Measurements from ENCODE around the gene L3MBTL2.
"Not testable (repeated sequence)": the region's sequence is repeated elsewhere in the genome, so short reads cannot be mapped to it uniquely, and the experiment has no call there.

Gene L3MBTL2

GRCh38 chr22:41204992-41205900 lies at the start of gene L3MBTL2:
TSS of gene L3MBTL2 (plus strand) at chr22:41205312. CDS start at chr22:41205363, 51 bp downstream.
- H3K36me3 ChIP-seq (ENCODE audit: insufficient read depth, low read length): peaks cover 7% of the 10 kb centered on the region
- peak within 1 kb of the TSS; percentile 31 for H2AFZ ChIP-seq (ENCODE audit: low read depth, low read length)
- no peaks in the 10 kb centered on the region for H3K27me3 ChIP-seq (ENCODE audit: insufficient read depth, low read length)
- peak within 1 kb of the TSS; percentile 88 for H3K4me3 ChIP-seq (ENCODE audit: low read length)
- H3K9me3 ChIP-seq (ENCODE audit: low read length): no peaks in the 10 kb centered on the region
- H3K4me1 ChIP-seq (ENCODE audit: insufficient read depth, low read length): peaks cover 9% of the 10 kb centered on the region

- Histone ChIP-seq H3K27me3 (ENCODE audit: insufficient read depth, low read length) (no peaks in the 10 kb centered on the region), H2AFZ (ENCODE audit: low read depth, low read length) (no peak overlapping the region), H3K9me3 (ENCODE audit: low read length) (no peaks in the 10 kb centered on the region), H3K36me3 (ENCODE audit: insufficient read depth, low read length) (peaks cover 96% of the 10 kb centered on the region), H3K4me3 (ENCODE audit: low read length) (no peak overlapping the region), H3K4me1 (ENCODE audit: insufficient read depth, low read length) (no peaks in the 10 kb centered on the region)
Measured at GRCh38 chr22:41157083-41157482, 48.0 kb upstream of the L3MBTL2 start.

DNA sequence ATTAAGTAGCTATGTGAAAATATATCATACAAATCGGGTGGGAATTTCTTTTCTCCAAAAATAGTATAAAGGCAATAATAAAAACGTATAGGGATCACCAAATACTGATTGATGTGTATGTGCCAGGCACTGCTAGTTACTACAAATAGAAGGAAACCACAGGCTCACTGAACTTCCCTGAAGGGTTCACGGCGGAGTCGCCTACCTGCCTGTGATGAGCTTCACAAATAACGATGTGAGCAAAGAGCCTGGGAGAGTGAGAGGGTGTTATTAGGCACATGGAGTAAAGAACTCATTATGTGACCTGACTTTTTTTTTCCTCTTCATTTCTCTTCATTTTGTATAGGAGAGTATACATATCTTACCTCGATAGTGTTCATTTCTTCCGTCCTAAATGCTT lies 36.0 kb upstream of the L3MBTL2 start:
- Histone ChIP-seq H3K4me3 (ENCODE audit: low read length) (no peak overlapping the region), H3K9me3 (ENCODE audit: low read length) (no peaks in the 10 kb centered on the region), H3K27me3 (ENCODE audit: insufficient read depth, low read length) (no peaks in the 10 kb centered on the region), H3K4me1 (ENCODE audit: insufficient read depth, low read length) (no peaks in the 10 kb centered on the region), H3K36me3 (ENCODE audit: insufficient read depth, low read length) (peaks cover 86% of the 10 kb centered on the region), H2AFZ (ENCODE audit: low read depth, low read length) (no peak overlapping the region)

DNA sequence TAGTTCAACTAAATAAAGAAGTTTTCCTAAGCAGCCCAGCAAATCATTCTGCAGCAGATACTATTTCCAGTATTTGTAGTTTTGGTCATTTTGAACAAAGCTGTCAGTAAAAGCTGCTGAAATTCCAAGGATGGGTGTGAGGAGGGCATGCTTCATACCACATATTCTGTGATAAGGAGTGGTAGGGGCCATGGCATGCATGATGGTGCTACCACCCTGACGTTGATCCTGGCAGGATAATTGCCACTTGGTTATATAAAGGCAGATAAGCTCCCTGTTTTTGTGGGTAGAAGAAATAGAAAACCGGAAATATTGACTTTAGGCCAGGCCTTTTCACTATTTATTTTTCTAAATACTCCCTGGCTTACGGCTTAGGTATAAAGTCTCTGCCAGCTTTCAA lies 33.1 kb upstream of the L3MBTL2 start:
- no peaks in the 10 kb centered on the region for H3K4me1 ChIP-seq (ENCODE audit: insufficient read depth, low read length)
- no peaks in the 10 kb centered on the region for H3K9me3 ChIP-seq (ENCODE audit: low read length)
- H2AFZ ChIP-seq (ENCODE audit: low read depth, low read length): no peak overlapping the region
- peaks cover 84% of the 10 kb centered on the region for H3K36me3 ChIP-seq (ENCODE audit: insufficient read depth, low read length)
- H3K27me3 ChIP-seq (ENCODE audit: insufficient read depth, low read length): no peaks in the 10 kb centered on the region
- no peak overlapping the region for H3K4me3 ChIP-seq (ENCODE audit: low read length)

DNA sequence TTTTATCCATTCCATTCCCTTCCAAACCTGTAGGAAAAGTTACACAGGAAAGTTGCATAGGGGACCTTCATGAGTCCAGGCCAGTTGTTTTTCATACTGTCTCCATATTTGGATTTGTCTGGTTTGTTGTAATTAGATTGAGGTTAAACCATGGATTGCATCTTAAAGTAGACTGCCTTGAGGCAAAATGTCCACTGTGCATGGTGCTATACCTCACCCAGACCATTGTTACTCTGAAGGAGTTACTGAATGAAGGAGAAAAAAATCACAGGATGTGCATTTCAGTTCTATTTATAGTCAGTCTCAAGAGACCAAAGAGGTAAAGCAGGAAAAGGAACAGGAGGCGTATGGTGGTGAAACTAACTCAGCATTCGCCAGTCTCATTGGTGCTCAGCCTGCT lies 29.6 kb upstream of the L3MBTL2 start:
- H3K27me3 ChIP-seq (ENCODE audit: insufficient read depth, low read length): no peaks in the 10 kb centered on the region
- H3K36me3 ChIP-seq (ENCODE audit: insufficient read depth, low read length): peaks cover 83% of the 10 kb centered on the region
- no peak overlapping the region for H2AFZ ChIP-seq (ENCODE audit: low read depth, low read length)
- no peaks in the 10 kb centered on the region for H3K4me1 ChIP-seq (ENCODE audit: insufficient read depth, low read length)
- H3K9me3 ChIP-seq (ENCODE audit: low read length): no peaks in the 10 kb centered on the region
- H3K4me3 ChIP-seq (ENCODE audit: low read length): no peak overlapping the region

DNA sequence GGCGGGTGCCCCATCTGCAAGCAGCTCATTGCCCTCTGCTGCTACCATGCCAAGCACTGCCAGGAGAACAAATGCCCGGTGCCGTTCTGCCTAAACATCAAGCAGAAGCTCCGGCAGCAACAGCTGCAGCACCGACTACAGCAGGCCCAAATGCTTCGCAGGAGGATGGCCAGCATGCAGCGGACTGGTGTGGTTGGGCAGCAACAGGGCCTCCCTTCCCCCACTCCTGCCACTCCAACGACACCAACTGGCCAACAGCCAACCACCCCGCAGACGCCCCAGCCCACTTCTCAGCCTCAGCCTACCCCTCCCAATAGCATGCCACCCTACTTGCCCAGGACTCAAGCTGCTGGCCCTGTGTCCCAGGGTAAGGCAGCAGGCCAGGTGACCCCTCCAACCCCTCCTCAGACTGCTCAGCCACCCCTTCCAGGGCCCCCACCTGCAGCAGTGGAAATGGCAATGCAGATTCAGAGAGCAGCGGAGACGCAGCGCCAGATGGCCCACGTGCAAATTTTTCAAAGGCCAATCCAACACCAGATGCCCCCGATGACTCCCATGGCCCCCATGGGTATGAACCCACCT lies 28.0 kb upstream of the L3MBTL2 start:
- H3K27me3 ChIP-seq (ENCODE audit: insufficient read depth, low read length): no peaks in the 10 kb centered on the region
- H3K9me3 ChIP-seq (ENCODE audit: low read length): no peaks in the 10 kb centered on the region
- H2AFZ ChIP-seq (ENCODE audit: low read depth, low read length): no peak overlapping the region
- peaks cover 74% of the 10 kb centered on the region for H3K36me3 ChIP-seq (ENCODE audit: insufficient read depth, low read length)
- H3K4me3 ChIP-seq (ENCODE audit: low read length): no peak overlapping the region
- H3K4me1 ChIP-seq (ENCODE audit: insufficient read depth, low read length): no peaks in the 10 kb centered on the region

DNA sequence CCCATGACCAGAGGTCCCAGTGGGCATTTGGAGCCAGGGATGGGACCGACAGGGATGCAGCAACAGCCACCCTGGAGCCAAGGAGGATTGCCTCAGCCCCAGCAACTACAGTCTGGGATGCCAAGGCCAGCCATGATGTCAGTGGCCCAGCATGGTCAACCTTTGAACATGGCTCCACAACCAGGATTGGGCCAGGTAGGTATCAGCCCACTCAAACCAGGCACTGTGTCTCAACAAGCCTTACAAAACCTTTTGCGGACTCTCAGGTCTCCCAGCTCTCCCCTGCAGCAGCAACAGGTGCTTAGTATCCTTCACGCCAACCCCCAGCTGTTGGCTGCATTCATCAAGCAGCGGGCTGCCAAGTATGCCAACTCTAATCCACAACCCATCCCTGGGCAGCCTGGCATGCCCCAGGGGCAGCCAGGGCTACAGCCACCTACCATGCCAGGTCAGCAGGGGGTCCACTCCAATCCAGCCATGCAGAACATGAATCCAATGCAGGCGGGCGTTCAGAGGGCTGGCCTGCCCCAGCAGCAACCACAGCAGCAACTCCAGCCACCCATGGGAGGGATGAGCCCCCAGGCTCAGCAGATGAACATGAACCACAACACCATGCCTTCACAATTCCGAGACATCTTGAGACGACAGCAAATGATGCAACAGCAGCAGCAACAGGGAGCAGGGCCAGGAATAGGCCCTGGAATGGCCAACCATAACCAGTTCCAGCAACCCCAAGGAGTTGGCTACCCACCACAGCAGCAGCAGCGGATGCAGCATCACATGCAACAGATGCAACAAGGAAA lies 27.3 kb upstream of the L3MBTL2 start:
- no peaks in the 10 kb centered on the region for H3K4me1 ChIP-seq (ENCODE audit: insufficient read depth, low read length)
- no peak overlapping the region for H3K4me3 ChIP-seq (ENCODE audit: low read length)
- no peaks in the 10 kb centered on the region for H3K27me3 ChIP-seq (ENCODE audit: insufficient read depth, low read length)
- H2AFZ ChIP-seq (ENCODE audit: low read depth, low read length): no peak overlapping the region
- no peaks in the 10 kb centered on the region for H3K9me3 ChIP-seq (ENCODE audit: low read length)
- H3K36me3 ChIP-seq (ENCODE audit: insufficient read depth, low read length): peaks cover 67% of the 10 kb centered on the region

GRCh38 chr22:41178425-41178975 lies 26.6 kb upstream of the L3MBTL2 start:
- H3K36me3 ChIP-seq (ENCODE audit: insufficient read depth, low read length): peaks cover 60% of the 10 kb centered on the region
- H3K9me3 ChIP-seq (ENCODE audit: low read length): no peaks in the 10 kb centered on the region
- no peak overlapping the region for H3K4me3 ChIP-seq (ENCODE audit: low read length)
- H2AFZ ChIP-seq (ENCODE audit: low read depth, low read length): no peak overlapping the region
- H3K27me3 ChIP-seq (ENCODE audit: insufficient read depth, low read length): no peaks in the 10 kb centered on the region
- no peaks in the 10 kb centered on the region for H3K4me1 ChIP-seq (ENCODE audit: insufficient read depth, low read length)

- H3K27me3 ChIP-seq (ENCODE audit: insufficient read depth, low read length); H3K4me3 ChIP-seq (ENCODE audit: low read length); H3K4me1 ChIP-seq (ENCODE audit: insufficient read depth, low read length); H2AFZ ChIP-seq (ENCODE audit: low read depth, low read length); H3K9me3 ChIP-seq (ENCODE audit: low read length): not testable (repeated sequence)
- peaks cover 44% of the 10 kb centered on the region for H3K36me3 ChIP-seq (ENCODE audit: insufficient read depth, low read length)
Measured at GRCh38 chr22:41180362-41180761, 24.8 kb upstream of the L3MBTL2 start.

DNA sequence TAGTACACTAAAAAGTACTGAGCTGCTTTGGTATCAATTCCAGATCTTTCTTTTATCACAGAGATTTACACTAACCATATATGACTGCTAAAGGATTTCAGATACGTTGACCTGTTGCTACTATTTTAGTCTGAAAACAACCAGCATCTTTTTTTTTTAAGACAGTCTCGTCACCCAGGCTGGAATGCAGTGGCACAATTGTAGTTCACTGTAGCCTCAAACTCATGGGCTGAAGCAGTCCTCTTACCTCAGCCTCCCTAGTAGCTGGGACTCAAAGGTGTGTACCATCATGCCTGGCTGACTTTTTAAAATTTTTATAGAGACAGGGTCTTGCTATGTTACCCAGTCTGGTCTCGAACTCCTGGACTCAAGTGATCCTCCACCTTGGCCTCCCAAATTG lies 24.2 kb upstream of the L3MBTL2 start:
- H2AFZ ChIP-seq (ENCODE audit: low read depth, low read length): no peak overlapping the region
- H3K4me3 ChIP-seq (ENCODE audit: low read length): no peak overlapping the region
- H3K36me3 ChIP-seq (ENCODE audit: insufficient read depth, low read length): peaks cover 40% of the 10 kb centered on the region
- no peaks in the 10 kb centered on the region for H3K4me1 ChIP-seq (ENCODE audit: insufficient read depth, low read length)
- no peaks in the 10 kb centered on the region for H3K27me3 ChIP-seq (ENCODE audit: insufficient read depth, low read length)
- no peaks in the 10 kb centered on the region for H3K9me3 ChIP-seq (ENCODE audit: low read length)

- H3K27me3 ChIP-seq (ENCODE audit: insufficient read depth, low read length): no peaks in the 10 kb centered on the region
- no peak overlapping the region for H3K4me3 ChIP-seq (ENCODE audit: low read length)
- H3K9me3 ChIP-seq (ENCODE audit: low read length): no peaks in the 10 kb centered on the region
- H2AFZ ChIP-seq (ENCODE audit: low read depth, low read length): no peak overlapping the region
- no peaks in the 10 kb centered on the region for H3K4me1 ChIP-seq (ENCODE audit: insufficient read depth, low read length)
- H3K36me3 ChIP-seq (ENCODE audit: insufficient read depth, low read length): peaks cover 33% of the 10 kb centered on the region
Measured at GRCh38 chr22:41181349-41182241, 23.5 kb upstream of the L3MBTL2 start.

DNA sequence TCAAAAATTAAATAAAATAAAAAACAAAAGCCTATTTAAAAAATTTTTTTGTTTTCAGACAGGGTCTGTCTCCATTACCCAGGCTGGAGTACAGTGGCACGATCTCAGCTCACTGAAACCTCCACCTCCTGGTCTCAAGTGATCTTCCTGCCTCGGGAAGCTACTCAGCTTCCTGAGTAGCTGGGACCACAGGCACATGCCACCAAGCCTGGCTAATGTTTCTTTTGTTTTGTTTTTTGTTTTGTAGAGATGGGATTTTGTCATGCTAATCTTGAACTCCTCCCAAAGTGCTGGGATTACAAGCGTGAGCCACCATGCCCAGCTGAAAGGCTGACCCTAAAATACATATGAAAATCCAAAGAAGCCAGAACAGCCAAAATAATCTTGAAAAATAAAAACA lies 20.4 kb upstream of the L3MBTL2 start:
- Histone ChIP-seq H3K4me1 (ENCODE audit: insufficient read depth, low read length) (no peaks in the 10 kb centered on the region), H3K4me3 (ENCODE audit: low read length) (no peak overlapping the region), H3K9me3 (ENCODE audit: low read length) (no peaks in the 10 kb centered on the region), H3K27me3 (ENCODE audit: insufficient read depth, low read length) (no peaks in the 10 kb centered on the region), H2AFZ (ENCODE audit: low read depth, low read length) (no peak overlapping the region), H3K36me3 (ENCODE audit: insufficient read depth, low read length) (peaks cover 8% of the 10 kb centered on the region)

All from neuron (in vitro differentiated cells).